Measurements from ENCODE around the gene SUMO1. TPM values are rescaled to one million over a fixed set of nuclear protein-coding genes. Genes with fewer than 3 reads are reported as not detected.

SUMO1 gene
- total RNA-seq, 4 donors from 2014 or later, result 52.8 to 93.8 (median 59.0) TPM

- TF ChIP-seq, protein P1, sequence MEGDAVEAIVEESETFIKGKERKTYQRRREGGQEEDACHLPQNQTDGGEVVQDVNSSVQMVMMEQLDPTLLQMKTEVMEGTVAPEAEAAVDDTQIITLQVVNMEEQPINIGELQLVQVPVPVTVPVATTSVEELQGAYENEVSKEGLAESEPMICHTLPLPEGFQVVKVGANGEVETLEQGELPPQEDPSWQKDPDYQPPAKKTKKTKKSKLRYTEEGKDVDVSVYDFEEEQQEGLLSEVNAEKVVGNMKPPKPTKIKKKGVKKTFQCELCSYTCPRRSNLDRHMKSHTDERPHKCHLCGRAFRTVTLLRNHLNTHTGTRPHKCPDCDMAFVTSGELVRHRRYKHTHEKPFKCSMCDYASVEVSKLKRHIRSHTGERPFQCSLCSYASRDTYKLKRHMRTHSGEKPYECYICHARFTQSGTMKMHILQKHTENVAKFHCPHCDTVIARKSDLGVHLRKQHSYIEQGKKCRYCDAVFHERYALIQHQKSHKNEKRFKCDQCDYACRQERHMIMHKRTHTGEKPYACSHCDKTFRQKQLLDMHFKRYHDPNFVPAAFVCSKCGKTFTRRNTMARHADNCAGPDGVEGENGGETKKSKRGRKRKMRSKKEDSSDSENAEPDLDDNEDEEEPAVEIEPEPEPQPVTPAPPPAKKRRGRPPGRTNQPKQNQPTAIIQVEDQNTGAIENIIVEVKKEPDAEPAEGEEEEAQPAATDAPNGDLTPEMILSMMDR (IDR thresholded peaks at IDR 0.05; ENCODE audit: low read depth), result no peak
These were observed 67.1 kb downstream of the SUMO1 start for GRCh38 chr2:202171241-202171825.

DNA sequence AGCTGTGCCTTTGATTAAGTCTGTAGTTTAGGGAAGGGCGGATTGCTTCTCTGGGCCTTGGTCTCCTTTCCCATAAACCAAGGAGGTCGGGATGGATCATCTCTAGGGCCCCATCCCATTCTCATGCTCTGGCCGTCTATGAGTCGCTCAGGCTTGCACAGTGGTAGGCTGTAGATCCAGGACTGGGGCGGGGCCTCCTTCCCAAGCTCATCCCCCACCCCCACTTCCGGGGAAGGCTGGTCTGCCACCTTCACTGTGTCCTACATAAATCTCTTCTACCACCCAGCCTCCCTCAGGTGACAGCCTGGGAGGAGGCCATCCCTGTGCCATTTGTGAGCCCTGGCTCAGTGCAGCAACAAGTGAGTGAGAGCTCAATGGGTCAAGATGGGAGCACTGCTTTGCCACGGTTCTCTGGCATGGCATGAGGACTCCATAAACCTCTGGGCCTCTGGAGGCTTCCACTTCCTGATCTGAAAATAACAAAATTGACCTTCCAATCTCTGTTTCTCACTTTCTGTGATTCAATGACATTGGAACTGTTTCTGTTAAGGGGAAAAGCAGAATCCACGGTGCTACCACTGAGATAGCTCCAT is 68.5 kb downstream of the SUMO1 start:
- TF ChIP-seq, protein P1 (IDR thresholded peaks at IDR 0.05; ENCODE audit: low read depth), result no peak

DNA sequence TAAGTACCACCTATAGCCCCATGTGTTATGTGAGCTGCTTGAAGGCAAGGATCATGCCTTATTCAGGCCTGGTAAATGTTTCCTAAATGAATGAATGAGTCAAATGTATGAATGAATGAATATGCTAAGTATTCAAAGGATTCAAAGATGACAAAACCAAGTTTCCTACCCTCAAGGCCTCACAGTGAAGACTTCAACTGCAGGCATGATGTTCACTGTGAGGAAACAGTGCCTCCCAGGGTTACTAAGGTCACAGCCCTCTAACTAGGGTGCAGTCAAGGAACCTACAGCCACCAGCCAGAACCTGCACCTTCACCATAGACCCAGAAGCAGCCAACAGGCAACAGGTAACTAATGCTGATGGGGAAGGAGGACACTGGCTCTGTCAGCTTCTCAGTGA is 69.3 kb downstream of the SUMO1 start:
- TF ChIP-seq, protein P1 (IDR thresholded peaks at IDR 0.05; ENCODE audit: low read depth), result no peak

DNA sequence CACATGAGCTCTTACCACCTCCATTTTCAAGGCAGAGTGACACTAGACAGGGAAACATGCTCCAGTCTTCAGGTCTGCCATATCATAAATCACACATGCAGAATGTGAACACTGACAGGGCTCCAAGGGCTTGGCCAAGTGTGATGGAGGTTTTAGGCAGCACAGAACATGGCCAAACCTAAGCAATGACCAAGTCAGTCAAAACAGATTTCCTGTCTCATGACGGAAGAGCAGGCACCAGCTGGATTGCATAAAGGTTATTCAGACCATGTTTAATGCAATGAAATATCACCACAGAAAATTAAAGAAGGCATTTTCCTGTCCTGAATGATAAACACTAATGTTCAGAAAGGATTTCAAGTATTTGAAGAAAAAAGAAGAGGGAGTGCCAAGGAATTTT is 72.5 kb downstream of the SUMO1 start:
- TF ChIP-seq, protein P1 (IDR thresholded peaks at IDR 0.05; ENCODE audit: low read depth), result no peak

- TF ChIP-seq, protein P1 (IDR thresholded peaks at IDR 0.05; ENCODE audit: low read depth), result no peak
These were observed 73.2 kb downstream of the SUMO1 start for GRCh38 chr2:202165208-202165607.

GRCh38 chr2:202164411-202164810 is 74.0 kb downstream of the SUMO1 start:
- TF ChIP-seq, protein P1 (IDR thresholded peaks at IDR 0.05; ENCODE audit: low read depth), result no peak

- TF ChIP-seq, protein P1 (IDR thresholded peaks at IDR 0.05; ENCODE audit: low read depth), result no peak
These were observed 77.1 kb downstream of the SUMO1 start for GRCh38 chr2:202161151-202161835.
